Inferior parietal cortex (tissue), 1 donor: ENCODE data around the gene MSI2.

Source experiments
- DNase-seq: peaks from one replicate; pipeline ENCODE4 v3.0.0-alpha.2; 2016; ENCODE audit errors: extremely low spot score

The MSI2 gene

DNA sequence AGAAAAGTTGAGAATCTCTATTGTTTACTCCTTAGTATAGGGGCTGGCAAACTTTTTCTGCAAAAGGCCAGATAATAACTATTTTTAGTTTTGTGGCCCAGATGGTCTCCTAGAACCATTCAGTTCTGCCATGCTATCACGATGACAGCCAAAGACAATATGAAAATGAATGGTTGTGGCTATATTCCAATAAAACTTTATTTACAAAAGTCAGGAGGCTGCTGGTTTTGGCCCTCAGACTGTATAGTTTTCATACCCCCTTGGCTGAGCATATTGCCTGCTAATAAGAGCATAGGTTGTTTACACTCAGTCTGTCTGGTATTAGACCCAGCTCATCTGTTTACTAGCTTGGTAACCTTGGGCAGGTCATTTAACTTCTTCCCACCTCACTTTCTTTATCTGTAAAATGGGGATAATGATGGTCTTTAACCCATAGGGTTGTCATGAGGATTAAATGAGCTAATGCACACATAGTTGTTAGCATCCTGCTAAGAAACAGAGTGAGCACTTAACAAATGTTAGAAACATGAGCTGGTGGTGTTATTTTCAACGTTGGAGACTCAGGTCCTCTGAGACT, 156.3 kb downstream of the MSI2 start:
- DNase-seq: no peak

GRCh38 chr17:57413848-57414651, 157.7 kb downstream of the MSI2 start:
- no peak for DNase-seq

DNA sequence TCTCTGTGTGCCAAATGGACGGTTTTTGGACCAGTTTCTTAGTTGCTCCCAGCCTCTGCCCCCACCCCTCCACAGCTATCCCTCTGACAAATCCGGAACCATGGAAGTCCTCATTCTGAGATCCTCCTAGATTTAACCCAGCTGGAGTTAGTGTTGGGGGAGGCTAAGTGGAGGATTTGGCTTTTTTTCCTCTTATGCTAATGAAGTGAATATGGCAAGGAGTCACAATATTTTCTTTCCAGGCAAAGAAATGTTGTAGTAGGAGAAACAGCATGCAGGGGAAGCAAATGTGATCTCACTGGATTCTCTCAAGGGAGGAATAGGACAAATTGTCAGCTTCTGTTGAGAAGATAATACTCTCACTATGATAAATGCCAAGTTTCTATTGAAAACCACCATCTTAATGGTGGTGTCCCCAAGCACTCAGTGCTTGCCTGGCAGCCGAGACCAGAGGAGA, 159.5 kb downstream of the MSI2 start:
- no peak for DNase-seq

GRCh38 chr17:57416369-57416768, 160.0 kb downstream of the MSI2 start:
- DNase-seq: no peak

- no peak for DNase-seq
Measured at GRCh38 chr17:57417956-57418355, 161.6 kb downstream of the MSI2 start.

DNA sequence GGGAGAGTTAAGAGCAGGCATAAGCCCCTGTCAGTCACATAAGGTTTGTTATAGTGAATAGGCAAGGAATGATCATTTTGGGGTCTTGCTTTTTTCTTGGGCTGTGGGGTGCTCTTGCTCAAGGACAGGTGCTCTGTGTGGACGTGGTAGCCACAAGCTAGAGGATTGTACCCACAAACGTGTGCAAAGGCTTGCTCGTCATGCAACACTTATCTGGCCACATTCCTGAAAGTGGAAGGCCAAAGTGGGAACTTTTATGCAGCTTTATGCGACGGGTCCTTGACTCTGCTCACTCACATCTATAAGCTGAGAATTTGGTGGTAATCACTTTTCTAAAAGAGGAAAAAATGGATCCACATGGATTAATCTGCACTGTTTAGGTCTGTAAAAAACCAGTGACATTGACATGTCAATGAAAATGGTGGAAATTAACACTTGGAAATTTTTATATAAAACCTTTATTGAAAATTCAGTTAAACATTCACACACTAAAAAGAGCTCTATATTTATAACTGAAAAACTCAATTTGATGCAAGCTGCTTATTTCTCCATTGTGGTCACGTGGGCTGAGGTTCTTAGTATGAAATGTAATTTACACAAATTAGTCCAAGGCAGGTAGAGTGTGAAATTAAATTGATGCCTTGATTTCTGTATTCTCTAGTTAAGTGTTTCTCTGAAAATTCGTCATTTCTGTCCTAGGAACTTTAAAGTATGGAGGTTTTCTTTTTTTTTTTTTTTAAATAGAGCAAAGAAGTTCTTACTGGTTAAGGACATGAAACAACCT, 162.3 kb downstream of the MSI2 start:
- no peak for DNase-seq

DNA sequence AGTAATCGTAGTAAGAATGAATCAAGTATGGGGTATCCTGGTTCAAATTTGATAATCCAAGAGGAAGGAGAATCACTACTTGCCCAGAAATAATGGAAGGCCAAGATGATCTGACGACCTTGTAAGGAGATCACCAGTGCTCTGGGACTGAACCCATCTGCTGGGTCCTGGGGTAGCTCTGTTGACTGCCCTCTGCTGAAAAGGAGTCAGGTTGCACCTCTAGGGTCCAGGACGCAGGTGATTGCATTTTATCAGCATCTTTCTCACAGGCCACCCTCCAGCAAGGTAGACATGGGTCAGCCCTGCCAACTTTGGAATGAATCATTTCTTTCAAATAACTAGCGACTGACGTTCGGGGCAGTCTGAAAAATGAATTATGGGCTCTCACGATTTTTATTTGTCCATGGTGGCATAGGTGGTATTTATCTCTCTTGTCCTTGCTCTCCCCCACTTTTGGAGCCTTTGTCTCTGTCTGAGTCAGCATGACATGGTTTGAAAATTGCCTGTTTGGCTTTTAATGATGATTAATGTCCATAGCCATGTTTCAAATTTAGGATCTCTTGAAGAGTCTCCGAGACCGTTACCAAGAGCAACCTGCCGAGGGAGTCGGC, 163.7 kb downstream of the MSI2 start:
- no peak for DNase-seq

DNA sequence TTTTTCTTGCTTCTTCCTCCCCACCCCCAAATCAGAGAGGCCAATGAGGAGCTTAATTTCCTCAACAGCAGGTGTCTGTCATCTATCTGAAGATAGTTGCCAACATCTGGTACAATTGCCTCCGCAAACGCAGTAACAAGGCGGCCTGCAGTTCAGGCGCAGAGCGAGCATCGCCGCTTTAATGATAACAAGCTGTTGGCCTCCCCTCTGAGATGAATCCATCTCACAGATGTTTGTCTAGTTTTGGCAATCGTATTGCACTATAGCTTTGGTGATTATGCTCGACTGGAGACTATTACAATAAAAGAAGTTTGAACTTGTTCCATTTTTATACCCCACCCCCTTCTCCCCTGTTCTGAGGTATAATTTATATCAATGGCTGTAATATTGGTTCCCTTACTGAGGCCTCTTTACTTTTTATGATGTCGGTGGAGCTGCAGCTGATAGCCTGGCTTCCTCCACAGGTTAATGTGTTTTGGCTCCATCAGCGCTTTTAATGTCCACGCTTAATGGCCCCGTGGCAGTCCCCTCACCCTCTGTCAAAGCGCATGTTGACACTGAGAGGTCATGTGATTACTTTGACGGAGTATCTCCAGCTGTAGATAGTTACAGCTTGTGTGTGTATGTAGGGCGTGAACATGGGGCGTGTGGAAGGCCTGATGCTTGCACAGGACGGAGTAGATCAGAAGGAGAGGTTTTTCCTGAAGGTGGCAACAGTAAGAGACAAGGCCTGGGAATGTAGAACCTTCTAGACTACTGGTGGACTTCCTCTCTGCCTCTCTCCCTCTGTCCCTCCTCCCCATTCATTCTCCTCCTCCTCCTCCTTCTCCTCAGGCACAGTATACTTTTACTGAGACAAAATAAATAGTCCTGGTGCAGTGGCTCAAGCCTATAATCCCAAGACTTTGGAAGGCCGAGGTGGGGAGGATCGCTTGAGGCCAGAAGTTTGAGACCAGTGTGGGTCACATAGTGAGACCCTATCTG, 164.7 kb downstream of the MSI2 start:
- no peak for DNase-seq

- no peak for DNase-seq
Measured at GRCh38 chr17:57422574-57423164, 166.3 kb downstream of the MSI2 start.

- no peak for DNase-seq
Measured at GRCh38 chr17:57423541-57423940, 167.2 kb downstream of the MSI2 start.

- no peak for DNase-seq
Measured at GRCh38 chr17:57424273-57424672, 167.9 kb downstream of the MSI2 start.

DNA sequence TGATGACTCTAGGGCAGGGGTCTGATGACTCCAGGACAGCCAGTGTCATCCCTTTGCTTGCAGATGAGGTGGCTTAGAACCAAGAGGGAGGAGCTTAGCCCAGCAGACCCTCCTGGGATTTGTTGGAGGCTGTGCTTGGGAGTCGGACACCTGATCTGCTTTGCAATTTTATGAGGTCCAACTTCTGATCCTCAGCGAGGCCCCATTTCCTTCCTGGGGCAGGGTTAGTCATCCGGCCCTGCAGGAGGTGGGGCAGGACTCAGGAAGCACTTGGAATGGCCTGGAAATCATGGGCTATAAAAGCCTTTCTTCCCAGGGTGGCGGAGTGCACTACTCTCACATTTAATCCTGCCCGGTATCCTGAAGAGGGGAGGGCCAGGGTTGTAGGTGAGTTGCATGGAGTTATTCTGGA, 168.5 kb downstream of the MSI2 start:
- no peak for DNase-seq

GRCh38 chr17:57425431-57425830, 169.1 kb downstream of the MSI2 start:
- no peak for DNase-seq

GRCh38 chr17:57425903-57426880, 169.9 kb downstream of the MSI2 start:
- no peak for DNase-seq

- DNase-seq: no peak
Measured at GRCh38 chr17:57429966-57430365, 173.6 kb downstream of the MSI2 start.

- no peak for DNase-seq
Measured at GRCh38 chr17:57431415-57431814, 175.1 kb downstream of the MSI2 start.

GRCh38 chr17:57432507-57433277, 176.4 kb downstream of the MSI2 start:
- DNase-seq: no peak

DNA sequence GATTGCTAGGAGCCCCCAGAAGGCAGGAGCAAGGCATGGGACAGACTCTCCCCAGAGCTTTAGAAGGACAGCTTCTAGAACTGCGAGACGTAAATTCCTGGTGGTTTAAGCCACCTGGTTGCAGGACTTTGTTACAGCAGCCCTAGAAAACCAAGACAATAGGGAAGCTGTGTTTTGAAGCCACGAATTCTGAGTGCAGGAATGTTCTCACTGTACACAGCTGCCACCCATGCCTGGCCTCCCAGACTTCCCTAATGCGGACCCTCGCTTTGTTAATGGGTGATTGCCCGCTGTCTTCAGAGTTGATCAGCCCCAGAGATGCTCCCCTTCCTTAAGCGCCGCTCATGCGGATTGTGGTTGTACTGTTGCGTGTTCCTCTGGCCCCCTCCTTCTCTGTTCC, 177.1 kb downstream of the MSI2 start:
- no peak for DNase-seq

DNA sequence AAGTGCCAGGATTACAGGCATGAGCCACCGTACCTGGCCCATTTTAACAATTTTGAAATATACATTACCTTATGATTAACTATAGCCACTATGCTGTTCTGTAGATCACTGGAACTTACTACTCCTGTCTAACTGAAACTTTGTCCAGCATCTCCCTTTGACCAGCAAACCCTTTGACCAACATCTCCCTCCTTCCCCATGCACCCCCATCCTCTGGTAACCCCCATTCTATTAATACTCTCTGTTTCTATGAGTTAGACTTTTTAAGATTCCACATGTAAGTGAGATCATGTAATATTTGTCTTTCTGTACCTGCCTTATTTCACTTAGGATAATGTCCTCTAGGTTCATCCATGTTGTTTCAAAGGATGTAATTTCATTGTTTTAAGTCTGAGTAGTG, 178.0 kb downstream of the MSI2 start:
- DNase-seq: no peak
